ENCODE data around the gene PDE4B. TPM values are rescaled to one million over a fixed set of nuclear protein-coding genes. Genes with fewer than 3 reads are reported as not detected.

The PDE4B gene
- total and polyA plus RNA-seq, 12 donors, result 1.2 to 14.9 (median 3.9) TPM

- no peak for TF ChIP-seq POLR2A (IDR thresholded peaks at IDR 0.05)
- no peak for TF ChIP-seq CTCF (IDR thresholded peaks at IDR 0.05)
- intact Hi-C loops (cut with DNase I), result no loop called here
- Histone ChIP-seq H3K27ac (no peak overlapping the region), H3K4me3 (no peak overlapping the region), H3K36me3 (replicated peaks in 1 of 2) (no peaks in the 10 kb centered on the region), H3K4me1 (replicated peaks in 1 of 2) (no peaks in the 10 kb centered on the region), H3K9me3 (replicated peaks in 1 of 3) (no peaks in the 10 kb centered on the region), H3K27me3 (no peaks in the 10 kb centered on the region)
- DNase-seq, result no peak
- 80 to 85% (median 82%) methylated on average over 5 of the region's 5 CpGs for WGBS, 4 donors
Measured at GRCh38 chr1:66211521-66211920, 418.8 kb downstream of the PDE4B start.

- Histone ChIP-seq H3K4me3 (no peak overlapping the region), H3K27ac (no peak overlapping the region), H3K27me3 (no peaks in the 10 kb centered on the region), H3K9me3 (replicated peaks in 1 of 3) (no peaks in the 10 kb centered on the region), H3K4me1 (replicated peaks in 1 of 2) (no peaks in the 10 kb centered on the region), H3K36me3 (replicated peaks in 1 of 2) (no peaks in the 10 kb centered on the region)
- no peak for DNase-seq
- intact Hi-C loops (cut with DNase I), result no loop called here
- WGBS, 4 donors, result 39 to 48% (median 42%) methylated on average over 2 of the region's 2 CpGs
- TF ChIP-seq POLR2A (IDR thresholded peaks at IDR 0.05) (no peak), CTCF (IDR thresholded peaks at IDR 0.05) (no peak)
Measured at GRCh38 chr1:66213491-66213890, 420.8 kb downstream of the PDE4B start.

GRCh38 chr1:66214901-66215300 is 422.2 kb downstream of the PDE4B start:
- Histone ChIP-seq H3K4me3 (no peak overlapping the region), H3K9me3 (replicated peaks in 1 of 3) (no peaks in the 10 kb centered on the region), H3K36me3 (replicated peaks in 1 of 2) (no peaks in the 10 kb centered on the region), H3K4me1 (replicated peaks in 1 of 2) (no peaks in the 10 kb centered on the region), H3K27ac (no peak overlapping the region), H3K27me3 (no peaks in the 10 kb centered on the region)
- DNase-seq, result no peak
- intact Hi-C loops (cut with DNase I), result no loop called here
- TF ChIP-seq CTCF (IDR thresholded peaks at IDR 0.05), result no peak
- TF ChIP-seq POLR2A (IDR thresholded peaks at IDR 0.05), result no peak

GRCh38 chr1:66217021-66217420 is 424.3 kb downstream of the PDE4B start:
- Histone ChIP-seq H3K9me3 (replicated peaks in 1 of 3) (no peaks in the 10 kb centered on the region), H3K36me3 (replicated peaks in 1 of 2) (no peaks in the 10 kb centered on the region), H3K27me3 (no peaks in the 10 kb centered on the region), H3K4me1 (replicated peaks in 1 of 2) (no peaks in the 10 kb centered on the region), H3K27ac (no peak overlapping the region), H3K4me3 (no peak overlapping the region)
- TF ChIP-seq POLR2A (IDR thresholded peaks at IDR 0.05) (no peak), CTCF (IDR thresholded peaks at IDR 0.05) (no peak)
- WGBS, 4 donors, result 88 to 97% (median 91%) methylated on average over 1 of the region's 1 CpG
- intact Hi-C loops (cut with DNase I), result no loop called here
- DNase-seq, result no peak
